ENCODE results near the gene MAD1L1.

GRCh38 chr7:2166625-2167280 lies 66.0 kb downstream of the MAD1L1 start:
- TF ChIP-seq, protein P1, sequence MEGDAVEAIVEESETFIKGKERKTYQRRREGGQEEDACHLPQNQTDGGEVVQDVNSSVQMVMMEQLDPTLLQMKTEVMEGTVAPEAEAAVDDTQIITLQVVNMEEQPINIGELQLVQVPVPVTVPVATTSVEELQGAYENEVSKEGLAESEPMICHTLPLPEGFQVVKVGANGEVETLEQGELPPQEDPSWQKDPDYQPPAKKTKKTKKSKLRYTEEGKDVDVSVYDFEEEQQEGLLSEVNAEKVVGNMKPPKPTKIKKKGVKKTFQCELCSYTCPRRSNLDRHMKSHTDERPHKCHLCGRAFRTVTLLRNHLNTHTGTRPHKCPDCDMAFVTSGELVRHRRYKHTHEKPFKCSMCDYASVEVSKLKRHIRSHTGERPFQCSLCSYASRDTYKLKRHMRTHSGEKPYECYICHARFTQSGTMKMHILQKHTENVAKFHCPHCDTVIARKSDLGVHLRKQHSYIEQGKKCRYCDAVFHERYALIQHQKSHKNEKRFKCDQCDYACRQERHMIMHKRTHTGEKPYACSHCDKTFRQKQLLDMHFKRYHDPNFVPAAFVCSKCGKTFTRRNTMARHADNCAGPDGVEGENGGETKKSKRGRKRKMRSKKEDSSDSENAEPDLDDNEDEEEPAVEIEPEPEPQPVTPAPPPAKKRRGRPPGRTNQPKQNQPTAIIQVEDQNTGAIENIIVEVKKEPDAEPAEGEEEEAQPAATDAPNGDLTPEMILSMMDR (conservative IDR thresholded peaks at IDR 0.05; ENCODE audit: low read depth, low read length) = no peak
- TF ChIP-seq FOS (IDR thresholded peaks at IDR 0.05; ENCODE audit: low read depth, low read length) = no peak
- TF ChIP-seq CEBPB (IDR thresholded peaks at IDR 0.05; ENCODE audit: low read depth, low read length) = no peak
- no peak for TF ChIP-seq POLR2A (IDR thresholded peaks at IDR 0.05; ENCODE audit: low read depth, low read length)
- TF ChIP-seq MXI1 (IDR thresholded peaks at IDR 0.05; ENCODE audit: borderline replicate concordance, low read depth, low read length) = no peak
- no peak for TF ChIP-seq RFX5 (IDR thresholded peaks at IDR 0.05; ENCODE audit: low read depth, low read length)
- TF ChIP-seq RAD21 (IDR thresholded peaks at IDR 0.05; ENCODE audit: low read length) = no peak
- no peak for TF ChIP-seq SMC3 (IDR thresholded peaks at IDR 0.05; ENCODE audit: low read depth, low read length)
- TF ChIP-seq MAZ (IDR thresholded peaks at IDR 0.05; ENCODE audit: borderline replicate concordance, low read depth, low read length) = no peak
- no peak for TF ChIP-seq CHD1 (IDR thresholded peaks at IDR 0.05; ENCODE audit: low read depth, low read length)
- no peak for TF ChIP-seq BHLHE40 (IDR thresholded peaks at IDR 0.05; ENCODE audit: low read depth, low read length)
- TF ChIP-seq ELK1 (IDR thresholded peaks at IDR 0.05; ENCODE audit: borderline replicate concordance, low read depth, low read length) = no peak
- no peak for TF ChIP-seq USF2 (IDR thresholded peaks at IDR 0.05; ENCODE audit: low read depth, low read length)
- TF ChIP-seq RCOR1 (IDR thresholded peaks at IDR 0.05; ENCODE audit: insufficient replicate concordance, low read length) = no peak
